HepG2 (cell line): Measurements from ENCODE around the gene TBC1D5. TPM values are rescaled to one million over a fixed set of nuclear protein-coding genes. Genes with fewer than 3 reads are reported as not detected.

Experiments
- ATAC-seq: fragments of 200-7000 bp; cut with Tn5 transposase; 3 replicates; pipeline ENCODE4 v1.9.1; 2020; ENCODE audit warnings: mild to moderate bottlenecking, moderate library complexity
- BruUV-seq: library from RNA; stranded (reverse); fragments of 400-500 nt; replicated peaks from 2 replicates; lab custom pipeline; 2021; lab: Mats Ljungman, UMichigan
- CTCF ChIA-PET: fragments of 300-600 bp; formaldehyde crosslinking; extraction: SDS; loops from one replicate; lab custom pipeline; 2021; ENCODE audit warnings: low total read pairs, inconsistent platforms, low intra/inter-chr PET ratio; lab: Yijun Ruan, JAX
- POLR2A ChIA-PET: fragments of 350-600 bp; sonication (Branson Sonifier 250); formaldehyde crosslinking; loops from one replicate; lab custom pipeline; 2020; ENCODE audit warnings: antibody characterized with exemption, inconsistent platforms; lab: Yijun Ruan, JAX
- DNase-seq: peaks from one replicate; pipeline ENCODE4 v3.0.0-alpha.2; 2015; ENCODE audit warnings: low spot score
- FAIRE-seq: peaks from 3 replicates; lab custom pipeline; 2011; peaks lifted over from hg19 to GRCh38; lab: Jason Lieb, UNC
- H2AFZ ChIP-seq: one replicate; pipeline ENCODE4 v1.6.1; 2011; ENCODE audit warnings: low read length, inconsistent platforms
- H3K27ac ChIP-seq: fragments of 300-600 bp; 3 replicates; pipeline ENCODE4 v1.8.0; 2011; ENCODE audit warnings: mixed run types, mild to moderate bottlenecking, mixed read lengths, low read length, inconsistent platforms; ENCODE audit not compliant: insufficient read depth; ENCODE audit errors: extremely low read length
- H3K27me3 ChIP-seq, 2 experiments: fragments of 200-600 bp in 1 of 2; 2 replicates in 1 of 2; 3 replicates in 1 of 2; pipeline versions ENCODE4 v1.6.0 to v1.8.0; 2011; ENCODE audit warnings: low read length in 2 of 2, mild to moderate bottlenecking in 2 of 2, moderate library complexity in 2 of 2, inconsistent platforms in 1 of 2; ENCODE audit not compliant: insufficient read depth in 2 of 2, control insufficient read depth in 1 of 2
- H3K36me3 ChIP-seq, 2 experiments: fragments of 200-600 bp in 1 of 2; replicated peaks in 1 of 2; 2 replicates in 1 of 2; 3 replicates in 1 of 2; pipeline versions ENCODE4 v1.5.1 to v1.8.0; 2011; ENCODE audit warnings: low read length in 2 of 2, inconsistent platforms in 1 of 2; ENCODE audit not compliant: insufficient read depth in 2 of 2, control insufficient read depth in 1 of 2
- H3K4me1 ChIP-seq: 2 replicates; pipeline ENCODE4 v1.5.1; 2012; ENCODE audit warnings: low read length, inconsistent platforms; ENCODE audit not compliant: insufficient read depth
- H3K4me2 ChIP-seq: 2 replicates; pipeline ENCODE4 v1.6.0; 2011; ENCODE audit warnings: low read depth, low read length, inconsistent platforms
- H3K4me3 ChIP-seq, 3 experiments: fragments of 200-600 bp in 1 of 3; sonication (generic), shearing (Covaris generic) in 1 of 3; replicated peaks in 1 of 3; 2 replicates each; pipeline ENCODE4 v1.5.1; 2011 to 2016; ENCODE audit warnings: low read length in 3 of 3, inconsistent platforms in 2 of 3, low read depth in 2 of 3, mild to moderate bottlenecking in 2 of 3, control low read depth in 1 of 3, mixed read lengths in 1 of 3; ENCODE audit not compliant: insufficient read depth in 1 of 3
- H3K79me2 ChIP-seq: one replicate; pipeline ENCODE4 v1.6.1; 2011; ENCODE audit warnings: low read length, inconsistent platforms; ENCODE audit not compliant: insufficient read depth
- H3K9ac ChIP-seq: 2 replicates; pipeline ENCODE4 v1.6.0; 2011; ENCODE audit warnings: mild to moderate bottlenecking, low read depth, low read length, inconsistent platforms; ENCODE audit not compliant: insufficient read depth
- H3K9me3 ChIP-seq: 2 replicates; pipeline ENCODE4 v1.5.1; 2012; ENCODE audit warnings: mild to moderate bottlenecking, low read length
- H4K20me1 ChIP-seq: 2 replicates; pipeline ENCODE4 v1.6.0; 2011; ENCODE audit warnings: inconsistent platforms, mild to moderate bottlenecking, low read length, moderate library complexity; ENCODE audit not compliant: insufficient read depth
- GZF1 ChIP-seq: sonication (generic); formaldehyde crosslinking; IDR thresholded peaks from 2 replicates; pipeline ENCODE4 v1.5.1; 2020; ENCODE audit warnings: mild to moderate bottlenecking, missing genetic modification reagents
- HNF4A ChIP-seq: sonication (generic); formaldehyde crosslinking; IDR thresholded peaks from 2 replicates; pipeline ENCODE4 v1.4.0; 2020; ENCODE audit warnings: missing genetic modification reagents
- KAT7 ChIP-seq: IDR thresholded peaks from 2 replicates; pipeline ENCODE4 v1.6.1; 2018; ENCODE audit warnings: borderline replicate concordance, missing compliant biosample characterization
- PAX8 ChIP-seq: sonication (generic); formaldehyde crosslinking; IDR thresholded peaks from 2 replicates; pipeline ENCODE4 v1.8.0; 2022; ENCODE audit warnings: mild to moderate bottlenecking, missing genetic modification reagents, borderline replicate concordance
- RNF2 ChIP-seq: fragments of 450-650 bp; conservative IDR thresholded peaks from 2 replicates; pipeline ENCODE4 v1.6.1; 2016; ENCODE audit warnings: low read depth
- SALL1 ChIP-seq: sonication (generic); formaldehyde crosslinking; IDR thresholded peaks from 2 replicates; pipeline ENCODE4 v1.8.0; 2022; ENCODE audit warnings: mild to moderate bottlenecking, missing genetic modification reagents
- UBTF ChIP-seq: sonication (generic); formaldehyde crosslinking; IDR thresholded peaks from 2 replicates; pipeline ENCODE4 v1.4.0; 2020; ENCODE audit warnings: mild to moderate bottlenecking, missing genetic modification reagents
- ZNF317 ChIP-seq: sonication (generic); formaldehyde crosslinking; IDR thresholded peaks from 2 replicates; pipeline ENCODE4 v1.5.0; 2020; ENCODE audit warnings: mild to moderate bottlenecking, missing genetic modification reagents
- ZNF331 ChIP-seq: sonication (generic); formaldehyde crosslinking; IDR thresholded peaks from 2 replicates; pipeline ENCODE4 v1.4.0; 2020; ENCODE audit warnings: missing genetic modification reagents
- ZNF546 ChIP-seq: sonication (generic); formaldehyde crosslinking; conservative IDR thresholded peaks from 2 replicates; pipeline ENCODE4 v1.8.1; 2023; ENCODE audit warnings: mild to moderate bottlenecking, missing genetic modification reagents
- ZNF660 ChIP-seq: sonication (generic); formaldehyde crosslinking; IDR thresholded peaks from 2 replicates; pipeline ENCODE4 v1.5.1; 2020; ENCODE audit warnings: mild to moderate bottlenecking, low read depth, missing genetic modification reagents, borderline replicate concordance
- in situ Hi-C: cut with HindIII; loops from 2 replicates; pipeline ENCODE4 v1.10.0; 2017; ENCODE audit warnings: low pct_unique_long_range_greater_than_20kb; ENCODE audit not compliant: extremely low pct_ligation_motif_present
- intact Hi-C: fragments of 100-400 bp; cut with micrococcal nuclease; formaldehyde crosslinking; loops from one replicate; pipeline ENCODE4 v1.10.0; 2022; ENCODE audit not compliant: unreplicated experiment
- polyA plus RNA-seq, 8 experiments: library from polyadenylated mRNA; depleted of rRNA in 3 of 8; stranded (reverse) in 7 of 8; unstranded in 1 of 8; fragments of >200 nt; fragmentation: Illumina TruSeq in 4 of 8; extraction: Trizol in 4 of 8; gene quantifications; 2 replicates each; pipeline versions ENCODE4 v1.2.1 to v1.2.3, GENCODE V29; 2011 to 2016; ENCODE audit warnings: low read depth in 4 of 8, missing spikeins in 1 of 8, mixed read lengths in 1 of 8; ENCODE audit not compliant: insufficient read depth in 1 of 8
- total RNA-seq, 5 experiments: library from RNA; depleted of rRNA; stranded (reverse); fragments of >200 nt; fragmentation: Illumina TruSeq; extraction: Trizol; gene quantifications; 2 replicates each; pipeline ENCODE4 v1.2.3, GENCODE V29; 2016; ENCODE audit warnings: low read depth in 1 of 5
- TF ChIP-seq, protein P1 (sequence below): sonication (generic); formaldehyde crosslinking; IDR thresholded peaks from 2 replicates; pipeline ENCODE4 v1.4.0; 2020; ENCODE audit warnings: missing genetic modification reagents
- TF ChIP-seq, protein P2 (sequence below): IDR thresholded peaks from 2 replicates; pipeline ENCODE4 v1.6.1; 2016

TBC1D5 gene
- total and polyA plus RNA-seq, 2 of the 13 experiments (the other 11 are each of a cell fraction or from before 2014, with no cell fraction given) = 19.2 to 33.3 TPM

GRCh38 chr3:17315897-17316296 is 426.5 kb downstream of the TBC1D5 start (continued):
- TF ChIP-seq, protein P1, sequence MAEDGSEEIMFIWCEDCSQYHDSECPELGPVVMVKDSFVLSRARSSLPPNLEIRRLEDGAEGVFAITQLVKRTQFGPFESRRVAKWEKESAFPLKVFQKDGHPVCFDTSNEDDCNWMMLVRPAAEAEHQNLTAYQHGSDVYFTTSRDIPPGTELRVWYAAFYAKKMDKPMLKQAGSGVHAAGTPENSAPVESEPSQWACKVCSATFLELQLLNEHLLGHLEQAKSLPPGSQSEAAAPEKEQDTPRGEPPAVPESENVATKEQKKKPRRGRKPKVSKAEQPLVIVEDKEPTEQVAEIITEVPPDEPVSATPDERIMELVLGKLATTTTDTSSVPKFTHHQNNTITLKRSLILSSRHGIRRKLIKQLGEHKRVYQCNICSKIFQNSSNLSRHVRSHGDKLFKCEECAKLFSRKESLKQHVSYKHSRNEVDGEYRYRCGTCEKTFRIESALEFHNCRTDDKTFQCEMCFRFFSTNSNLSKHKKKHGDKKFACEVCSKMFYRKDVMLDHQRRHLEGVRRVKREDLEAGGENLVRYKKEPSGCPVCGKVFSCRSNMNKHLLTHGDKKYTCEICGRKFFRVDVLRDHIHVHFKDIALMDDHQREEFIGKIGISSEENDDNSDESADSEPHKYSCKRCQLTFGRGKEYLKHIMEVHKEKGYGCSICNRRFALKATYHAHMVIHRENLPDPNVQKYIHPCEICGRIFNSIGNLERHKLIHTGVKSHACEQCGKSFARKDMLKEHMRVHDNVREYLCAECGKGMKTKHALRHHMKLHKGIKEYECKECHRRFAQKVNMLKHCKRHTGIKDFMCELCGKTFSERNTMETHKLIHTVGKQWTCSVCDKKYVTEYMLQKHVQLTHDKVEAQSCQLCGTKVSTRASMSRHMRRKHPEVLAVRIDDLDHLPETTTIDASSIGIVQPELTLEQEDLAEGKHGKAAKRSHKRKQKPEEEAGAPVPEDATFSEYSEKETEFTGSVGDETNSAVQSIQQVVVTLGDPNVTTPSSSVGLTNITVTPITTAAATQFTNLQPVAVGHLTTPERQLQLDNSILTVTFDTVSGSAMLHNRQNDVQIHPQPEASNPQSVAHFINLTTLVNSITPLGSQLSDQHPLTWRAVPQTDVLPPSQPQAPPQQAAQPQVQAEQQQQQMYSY (CRISPR knock-in tag) = no peak
- TF ChIP-seq, protein P2, sequence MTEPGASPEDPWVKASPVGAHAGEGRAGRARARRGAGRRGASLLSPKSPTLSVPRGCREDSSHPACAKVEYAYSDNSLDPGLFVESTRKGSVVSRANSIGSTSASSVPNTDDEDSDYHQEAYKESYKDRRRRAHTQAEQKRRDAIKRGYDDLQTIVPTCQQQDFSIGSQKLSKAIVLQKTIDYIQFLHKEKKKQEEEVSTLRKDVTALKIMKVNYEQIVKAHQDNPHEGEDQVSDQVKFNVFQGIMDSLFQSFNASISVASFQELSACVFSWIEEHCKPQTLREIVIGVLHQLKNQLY (CRISPR knock-in tag) = no peak
- TF ChIP-seq SALL1 (CRISPR knock-in tag) = no peak
- no peak for TF ChIP-seq PAX8
- TF ChIP-seq, all 625 proteins: peak for 0

DNA sequence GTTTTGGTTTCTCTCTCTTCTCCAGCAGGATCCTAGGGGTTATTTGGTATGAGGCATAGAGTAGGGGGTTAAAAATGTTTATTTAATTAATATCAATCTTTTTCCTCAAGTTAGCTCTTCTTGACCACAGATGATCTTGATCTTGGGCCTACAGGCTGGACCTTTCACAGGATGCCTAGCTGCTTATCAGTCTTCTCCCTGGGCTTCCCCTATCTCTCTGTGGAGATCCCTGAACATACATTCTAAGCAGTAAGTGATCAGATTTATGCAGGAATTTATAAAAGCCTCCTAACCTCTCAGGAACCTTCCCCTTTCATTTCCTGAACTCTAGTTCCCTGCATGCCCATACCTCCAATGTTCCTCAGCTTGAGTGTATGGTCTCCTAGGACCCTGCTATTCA is 428.3 kb downstream of the TBC1D5 start:
- Histone ChIP-seq H3K79me2 (no peaks in the 10 kb centered on the region), H4K20me1 (no peaks in the 10 kb centered on the region), H3K4me1 (no peaks in the 10 kb centered on the region), H3K9ac (no peak overlapping the region), H3K27ac (no peak overlapping the region), H3K27me3 (no peaks in the 10 kb centered on the region), H3K4me3 (no peak overlapping the region), H3K36me3 (0 out of 5 replicates have a peak, but pooled peaks cover 0 to 1% of the 10 kb centered on the region in 2 experiments), H3K4me2 (no peak overlapping the region), H2AFZ (no peak overlapping the region), H3K9me3 (no peaks in the 10 kb centered on the region)
- ChIA-PET CTCF (no interaction called here), POLR2A (no interaction called here)
- intact Hi-C loops = no loop called here
- no peak for ATAC-seq
- TF ChIP-seq ZNF660 (CRISPR knock-in tag) (no peak), RNF2 (no peak), UBTF (CRISPR knock-in tag) (no peak), KAT7 (CRISPR knock-in tag) (no peak), GZF1 (CRISPR knock-in tag) (no peak), ZNF546 (no peak), HNF4A (CRISPR knock-in tag) (no peak), ZNF331 (CRISPR knock-in tag) (no peak), ZNF317 (CRISPR knock-in tag) (no peak)
- BruUV-seq = no TSS peak
- no peak for DNase-seq
- in situ Hi-C loops = no loop called here
- FAIRE-seq = no peak
